Neural progenitor cell (in vitro differentiated cells): Measurements from ENCODE around the gene ALDH1B1. TPM values are rescaled to one million over a fixed set of nuclear protein-coding genes. Genes with fewer than 3 reads are reported as not detected.

Experiments
- DNase-seq: peaks from one replicate; pipeline ENCODE4 v3.0.0-alpha.2; 2016; ENCODE audit warnings: low spot score
- H2AFZ ChIP-seq: fragments of 200-600 bp; sonication (generic); replicated peaks from 2 replicates; pipeline ENCODE4 v1.6.1; 2016; ENCODE audit warnings: antibody characterized with exemption
- H3F3A ChIP-seq: fragments of 200-600 bp; sonication (generic); 2 replicates; pipeline ENCODE4 v1.6.1; 2016; ENCODE audit warnings: antibody characterized with exemption, low read depth
- H3K27ac ChIP-seq: fragments of 200-600 bp; sonication (generic); 2 replicates; pipeline ENCODE4 v1.5.1; 2016; ENCODE audit warnings: mild to moderate bottlenecking
- H3K27me3 ChIP-seq: fragments of 200-600 bp; sonication (generic); 2 replicates; pipeline ENCODE4 v1.6.1; 2016; ENCODE audit warnings: mild to moderate bottlenecking, moderate library complexity
- H3K36me3 ChIP-seq: fragments of 200-600 bp; sonication (generic); 2 replicates; pipeline ENCODE4 v1.5.1; 2016
- H3K4me1 ChIP-seq: fragments of 200-600 bp; sonication (generic); 2 replicates; pipeline ENCODE4 v1.6.1; 2016; ENCODE audit warnings: mixed run types
- H3K4me2 ChIP-seq: fragments of 200-600 bp; sonication (generic); 2 replicates; pipeline ENCODE4 v1.6.1; 2016
- H3K4me3 ChIP-seq: fragments of 200-600 bp; sonication (generic); 2 replicates; pipeline ENCODE4 v1.5.1; 2016
- H3K79me2 ChIP-seq: fragments of 200-600 bp; sonication (generic); 2 replicates; pipeline ENCODE4 v1.6.1; 2016; ENCODE audit warnings: low read depth
- H3K9ac ChIP-seq: fragments of 200-600 bp; sonication (generic); 2 replicates; pipeline ENCODE4 v1.6.1; 2016
- H3K9me3 ChIP-seq: fragments of 200-600 bp; sonication (generic); 2 replicates; pipeline ENCODE4 v1.5.1; 2016; ENCODE audit warnings: low read depth
- H4K20me1 ChIP-seq: fragments of 200-600 bp; sonication (generic); 2 replicates; pipeline ENCODE4 v1.6.1; 2016; ENCODE audit warnings: low read depth
- H3K27ac Mint-ChIP-seq: 3 replicates; pipeline ENCODE4 v1.8.0; 2021; ENCODE audit warnings: mixed read lengths
- H3K27me3 Mint-ChIP-seq: 2 replicates; pipeline ENCODE4 v1.8.0; 2022; ENCODE audit warnings: low read depth, mild to moderate bottlenecking, inconsistent platforms, moderate library complexity, mixed read lengths; ENCODE audit not compliant: insufficient read depth
- H3K36me3 Mint-ChIP-seq: 3 replicates; pipeline ENCODE4 v1.8.0; 2021; ENCODE audit warnings: mixed read lengths
- H3K4me1 Mint-ChIP-seq: 3 replicates; pipeline ENCODE4 v1.8.0; 2021; ENCODE audit warnings: mixed read lengths
- H3K4me3 Mint-ChIP-seq: 3 replicates; pipeline ENCODE4 v1.8.0; 2021; ENCODE audit warnings: mild to moderate bottlenecking, moderate library complexity, mixed read lengths
- H3K9me3 Mint-ChIP-seq: 3 replicates; pipeline ENCODE4 v1.8.0; 2020; ENCODE audit warnings: mixed read lengths
- EZH2 ChIP-seq: fragments of 200-600 bp; sonication (generic); IDR thresholded peaks from 2 replicates; pipeline ENCODE4 v1.6.1; 2017; ENCODE audit warnings: antibody characterized with exemption, mild to moderate bottlenecking, moderate library complexity
- EZH2phosphoT487 ChIP-seq: fragments of 200-600 bp; sonication (generic); IDR thresholded peaks from 2 replicates; pipeline ENCODE4 v1.6.1; 2017; ENCODE audit warnings: antibody characterized with exemption
- total RNA-seq: library from RNA; depleted of rRNA; stranded (reverse); fragments of >200 nt; gene quantifications from 2 replicates; pipeline ENCODE4 v1.2.3, GENCODE V29; 2015; ENCODE audit warnings: low replicate concordance
- TF ChIP-seq, protein P1 (sequence below): fragments of 200-600 bp; sonication (generic); IDR thresholded peaks from 2 replicates; pipeline ENCODE4 v1.5.1; 2017; ENCODE audit warnings: antibody characterized with exemption, mild to moderate bottlenecking

The ALDH1B1 gene
- total RNA-seq, 1 donor from 2014 or later = 32.9 TPM

DNA sequence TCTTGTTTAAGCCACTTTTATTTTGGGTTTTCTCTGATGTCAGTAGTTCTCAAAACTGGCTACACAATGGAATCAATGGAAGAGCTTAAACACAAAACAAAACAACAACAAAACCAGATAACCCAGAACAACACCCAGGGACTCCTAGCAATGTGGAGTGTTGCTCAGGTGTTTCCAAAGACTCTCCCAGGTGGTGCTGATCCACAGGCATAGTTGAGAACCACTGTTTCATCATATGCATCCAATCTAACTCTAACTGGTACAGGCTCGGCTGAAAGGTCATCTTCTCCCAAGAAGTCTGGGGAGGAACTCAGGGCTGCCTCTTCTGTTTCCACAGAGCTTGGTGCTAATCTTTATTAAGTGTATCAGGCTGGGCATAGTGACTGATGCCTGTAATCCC lies 5.4 kb upstream of the ALDH1B1 start:
- Mint-ChIP-seq H3K4me1 (peaks cover 15% of the 10 kb centered on the region), H3K27ac (no peak overlapping the region)

GRCh38 chr9:38387751-38388150 lies 4.8 kb upstream of the ALDH1B1 start:
- Mint-ChIP-seq H3K27ac (no peak overlapping the region), H3K36me3 (no peaks in the 10 kb centered on the region), H3K4me3 (peak overlapping the region; percentile 23), H3K9me3 (peaks cover 13% of the 10 kb centered on the region), H3K27me3 (peaks cover 16% of the 10 kb centered on the region), H3K4me1 (peaks cover 17% of the 10 kb centered on the region)
- H3K36me3 ChIP-seq = no peaks in the 10 kb centered on the region
- no peak for DNase-seq
- no peak overlapping the region for H3K4me2 ChIP-seq
- TF ChIP-seq, protein P1, sequence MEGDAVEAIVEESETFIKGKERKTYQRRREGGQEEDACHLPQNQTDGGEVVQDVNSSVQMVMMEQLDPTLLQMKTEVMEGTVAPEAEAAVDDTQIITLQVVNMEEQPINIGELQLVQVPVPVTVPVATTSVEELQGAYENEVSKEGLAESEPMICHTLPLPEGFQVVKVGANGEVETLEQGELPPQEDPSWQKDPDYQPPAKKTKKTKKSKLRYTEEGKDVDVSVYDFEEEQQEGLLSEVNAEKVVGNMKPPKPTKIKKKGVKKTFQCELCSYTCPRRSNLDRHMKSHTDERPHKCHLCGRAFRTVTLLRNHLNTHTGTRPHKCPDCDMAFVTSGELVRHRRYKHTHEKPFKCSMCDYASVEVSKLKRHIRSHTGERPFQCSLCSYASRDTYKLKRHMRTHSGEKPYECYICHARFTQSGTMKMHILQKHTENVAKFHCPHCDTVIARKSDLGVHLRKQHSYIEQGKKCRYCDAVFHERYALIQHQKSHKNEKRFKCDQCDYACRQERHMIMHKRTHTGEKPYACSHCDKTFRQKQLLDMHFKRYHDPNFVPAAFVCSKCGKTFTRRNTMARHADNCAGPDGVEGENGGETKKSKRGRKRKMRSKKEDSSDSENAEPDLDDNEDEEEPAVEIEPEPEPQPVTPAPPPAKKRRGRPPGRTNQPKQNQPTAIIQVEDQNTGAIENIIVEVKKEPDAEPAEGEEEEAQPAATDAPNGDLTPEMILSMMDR = no peak
- TF ChIP-seq EZH2 = no peak
- TF ChIP-seq EZH2phosphoT487 = no peak
- H3K4me3 ChIP-seq = no peak overlapping the region
- H3K4me1 ChIP-seq = peaks cover 5% of the 10 kb centered on the region
- no peaks in the 10 kb centered on the region for H3F3A ChIP-seq
- H3K9me3 ChIP-seq = no peaks in the 10 kb centered on the region
- H3K79me2 ChIP-seq = peaks cover 2% of the 10 kb centered on the region
- no peak overlapping the region for H3K27ac ChIP-seq
- H2AFZ ChIP-seq = no peak overlapping the region
- H4K20me1 ChIP-seq = no peaks in the 10 kb centered on the region
- peaks cover 12% of the 10 kb centered on the region for H3K27me3 ChIP-seq
- no peak overlapping the region for H3K9ac ChIP-seq

More for the DNA sequence above, 5.4 kb upstream of the ALDH1B1 start:
- no peaks in the 10 kb centered on the region for H4K20me1 ChIP-seq
- no peak overlapping the region for H3K27ac ChIP-seq
- H3K4me3 Mint-ChIP-seq = no peak overlapping the region
- no peaks in the 10 kb centered on the region for H3K36me3 Mint-ChIP-seq
- peaks cover 12% of the 10 kb centered on the region for H3K27me3 ChIP-seq
- no peak overlapping the region for H3K4me2 ChIP-seq
- H3K4me1 ChIP-seq = peaks cover 6% of the 10 kb centered on the region
- H3K79me2 ChIP-seq = no peaks in the 10 kb centered on the region
- H2AFZ ChIP-seq = no peak overlapping the region
- peaks cover 13% of the 10 kb centered on the region for H3K9me3 Mint-ChIP-seq
- no peaks in the 10 kb centered on the region for H3K36me3 ChIP-seq
- TF ChIP-seq EZH2 (no peak), EZH2phosphoT487 (no peak)
- TF ChIP-seq, protein P1 = no peak
- no peak for DNase-seq
- H3K9me3 ChIP-seq = no peaks in the 10 kb centered on the region
- peaks cover 16% of the 10 kb centered on the region for H3K27me3 Mint-ChIP-seq
- H3K9ac ChIP-seq = no peak overlapping the region
- H3F3A ChIP-seq = no peaks in the 10 kb centered on the region
- no peak overlapping the region for H3K4me3 ChIP-seq

DNA sequence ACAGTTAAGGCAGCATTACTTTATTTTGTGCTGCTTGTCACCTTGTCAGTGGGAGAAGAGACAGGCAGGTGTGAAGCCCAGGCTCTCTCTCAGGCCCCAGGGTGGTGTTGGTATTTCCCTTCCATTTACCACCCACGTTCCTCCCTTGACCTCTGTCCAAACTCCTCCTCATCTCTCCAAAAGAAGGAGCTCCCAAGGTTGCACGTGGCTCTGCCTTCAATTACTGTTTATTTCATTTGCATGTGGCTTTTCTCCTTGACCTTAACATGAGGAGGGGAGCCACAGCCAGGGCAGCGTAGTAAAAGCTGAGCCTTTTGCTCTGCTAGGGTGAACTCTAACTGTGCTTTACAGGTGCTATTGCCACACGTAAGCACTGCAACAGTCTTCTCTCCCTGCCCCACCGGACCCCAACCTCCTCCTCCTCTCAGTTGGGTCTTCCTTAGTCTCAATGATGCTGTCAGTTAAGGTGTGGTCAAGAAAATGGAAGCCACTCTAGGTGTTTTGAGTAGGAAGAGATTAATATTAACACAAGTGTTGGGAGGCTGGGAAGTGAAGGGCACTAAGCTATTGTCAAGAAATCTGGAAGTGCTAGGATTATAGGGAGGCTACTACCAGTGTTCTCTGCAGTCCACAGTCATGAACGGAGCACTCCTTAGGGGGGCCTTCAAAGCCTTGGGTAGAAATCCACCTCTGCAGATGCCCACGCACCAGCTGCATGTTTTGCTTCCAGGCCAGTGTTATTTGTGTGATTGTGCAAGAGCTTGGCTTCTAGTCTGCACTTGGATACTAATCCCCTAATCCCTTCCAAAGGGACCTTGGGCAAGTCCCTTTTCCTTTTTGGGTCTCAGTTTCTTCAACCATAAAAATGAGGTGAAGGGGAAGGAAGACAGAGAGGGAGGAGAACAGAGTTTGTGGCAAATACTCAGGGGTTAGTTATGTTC lies 3.9 kb upstream of the ALDH1B1 start:
- Mint-ChIP-seq H3K27me3 (peaks cover 16% of the 10 kb centered on the region), H3K36me3 (no peaks in the 10 kb centered on the region), H3K27ac (peak overlapping the region; percentile 36), H3K4me1 (peaks cover 24% of the 10 kb centered on the region), H3K9me3 (peaks cover 13% of the 10 kb centered on the region), H3K4me3 (no peak overlapping the region)
- DNase-seq = no peak
- Histone ChIP-seq H3K9me3 (no peaks in the 10 kb centered on the region), H3K4me3 (no peak overlapping the region), H3K4me1 (peaks cover 12% of the 10 kb centered on the region), H3K4me2 (no peak overlapping the region), H3K27me3 (peaks cover 12% of the 10 kb centered on the region), H3K9ac (no peak overlapping the region), H2AFZ (no peak overlapping the region), H4K20me1 (no peaks in the 10 kb centered on the region), H3K27ac (no peak overlapping the region), H3F3A (no peaks in the 10 kb centered on the region), H3K36me3 (no peaks in the 10 kb centered on the region), H3K79me2 (peaks cover 10% of the 10 kb centered on the region)
- TF ChIP-seq EZH2 = no peak
- TF ChIP-seq, protein P1 = no peak
- TF ChIP-seq EZH2phosphoT487 = no peak
